MCF 10A (cell line): Measurements from ENCODE around the gene FER1L5. TPM values are rescaled to one million over a fixed set of nuclear protein-coding genes. Genes with fewer than 3 reads are reported as not detected.

ENCODE experiments used
- BruUV-seq: library from RNA; stranded (reverse); fragments of 400-500 nt; replicated peaks from 2 replicates; lab custom pipeline; 2021; lab: Mats Ljungman, UMichigan
- CTCF ChIA-PET: fragments of 300-600 bp; sonication (Branson Sonifier 250); formaldehyde crosslinking; extraction: SDS; loops from one replicate; lab custom pipeline; 2021; ENCODE audit warnings: antibody characterized with exemption, inconsistent platforms; lab: Yijun Ruan, JAX
- POLR2A ChIA-PET: fragments of 300-600, 350-650 bp; sonication (Branson Sonifier 250); formaldehyde crosslinking; extraction: SDS; loops from one replicate; lab custom pipeline; 2020; ENCODE audit warnings: antibody characterized with exemption, inconsistent platforms; lab: Yijun Ruan, JAX
- DNase-seq: peaks from one replicate; pipeline ENCODE4 v3.0.0-alpha.2; 2018; ENCODE audit not compliant: unreplicated experiment
- H3K27ac Mint-ChIP-seq: one replicate; pipeline ENCODE4 v1.8.0; 2022; ENCODE audit warnings: mild to moderate bottlenecking, low read depth, mixed read lengths; ENCODE audit not compliant: unreplicated experiment
- H3K27me3 Mint-ChIP-seq: one replicate; pipeline ENCODE4 v1.8.0; 2022; ENCODE audit warnings: mixed read lengths; ENCODE audit not compliant: insufficient read depth, unreplicated experiment
- H3K36me3 Mint-ChIP-seq: one replicate; pipeline ENCODE4 v1.8.0; 2022; ENCODE audit warnings: mild to moderate bottlenecking, moderate library complexity, mixed read lengths; ENCODE audit not compliant: insufficient read depth, unreplicated experiment
- H3K4me1 Mint-ChIP-seq: one replicate; pipeline ENCODE4 v1.8.0; 2022; ENCODE audit warnings: mixed read lengths; ENCODE audit not compliant: insufficient read depth, unreplicated experiment
- H3K4me3 Mint-ChIP-seq: one replicate; pipeline ENCODE4 v1.8.0; 2022; ENCODE audit warnings: mild to moderate bottlenecking, moderate library complexity, mixed read lengths; ENCODE audit not compliant: unreplicated experiment
- H3K9me3 Mint-ChIP-seq: one replicate; pipeline ENCODE4 v1.8.0; 2022; ENCODE audit warnings: mixed read lengths; ENCODE audit not compliant: unreplicated experiment
- intact Hi-C: fragments of 100-400 bp; cut with micrococcal nuclease; formaldehyde crosslinking; loops from 2 replicates; pipeline ENCODE4 v1.14.1; 2022
- total RNA-seq: library from RNA; stranded (reverse); gene quantifications from 2 replicates; pipeline ENCODE4 v1.2.3, GENCODE V29; 2022
- TF ChIP-seq, protein P1 (sequence below): fragments of 200-600 bp; IDR thresholded peaks from one replicate; pipeline ENCODE4 v1.8.0; 2022; ENCODE audit warnings: antibody characterized with exemption, mild to moderate bottlenecking; ENCODE audit not compliant: unreplicated experiment

Gene FER1L5
- total RNA-seq, 1 experiment from 2014 or later: not detected

DNA sequence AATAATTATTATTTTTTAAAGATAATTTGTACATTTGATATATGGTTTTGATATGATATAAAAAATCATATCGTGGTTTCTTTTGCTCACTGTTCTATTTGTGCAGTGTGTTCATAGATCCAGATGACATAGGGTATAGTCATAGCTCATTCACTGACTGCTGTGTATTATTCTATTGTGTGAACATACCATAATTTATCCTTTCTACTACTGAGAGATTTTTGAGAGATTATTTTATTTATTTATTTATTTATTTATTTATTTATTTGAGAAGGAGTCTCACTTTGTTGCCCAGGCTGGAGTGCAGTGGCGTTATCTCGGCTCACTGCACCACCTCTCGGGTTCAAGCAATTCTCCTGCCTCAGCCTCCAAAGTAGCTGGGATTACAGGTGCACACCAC lies 39.0 kb downstream of the FER1L5 start:
- POLR2A ChIA-PET: no interaction called here
- Mint-ChIP-seq H3K9me3 (no peaks in the 10 kb centered on the region), H3K27ac (no peak overlapping the region), H3K4me3 (no peak overlapping the region), H3K27me3 (peaks cover 13% of the 10 kb centered on the region), H3K4me1 (no peaks in the 10 kb centered on the region), H3K36me3 (no peaks in the 10 kb centered on the region)
- TF ChIP-seq, protein P1, sequence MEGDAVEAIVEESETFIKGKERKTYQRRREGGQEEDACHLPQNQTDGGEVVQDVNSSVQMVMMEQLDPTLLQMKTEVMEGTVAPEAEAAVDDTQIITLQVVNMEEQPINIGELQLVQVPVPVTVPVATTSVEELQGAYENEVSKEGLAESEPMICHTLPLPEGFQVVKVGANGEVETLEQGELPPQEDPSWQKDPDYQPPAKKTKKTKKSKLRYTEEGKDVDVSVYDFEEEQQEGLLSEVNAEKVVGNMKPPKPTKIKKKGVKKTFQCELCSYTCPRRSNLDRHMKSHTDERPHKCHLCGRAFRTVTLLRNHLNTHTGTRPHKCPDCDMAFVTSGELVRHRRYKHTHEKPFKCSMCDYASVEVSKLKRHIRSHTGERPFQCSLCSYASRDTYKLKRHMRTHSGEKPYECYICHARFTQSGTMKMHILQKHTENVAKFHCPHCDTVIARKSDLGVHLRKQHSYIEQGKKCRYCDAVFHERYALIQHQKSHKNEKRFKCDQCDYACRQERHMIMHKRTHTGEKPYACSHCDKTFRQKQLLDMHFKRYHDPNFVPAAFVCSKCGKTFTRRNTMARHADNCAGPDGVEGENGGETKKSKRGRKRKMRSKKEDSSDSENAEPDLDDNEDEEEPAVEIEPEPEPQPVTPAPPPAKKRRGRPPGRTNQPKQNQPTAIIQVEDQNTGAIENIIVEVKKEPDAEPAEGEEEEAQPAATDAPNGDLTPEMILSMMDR: no peak
- CTCF ChIA-PET: no interaction called here
- intact Hi-C loops: no loop called here
- no TSS peak for BruUV-seq
- DNase-seq: no peak

DNA sequence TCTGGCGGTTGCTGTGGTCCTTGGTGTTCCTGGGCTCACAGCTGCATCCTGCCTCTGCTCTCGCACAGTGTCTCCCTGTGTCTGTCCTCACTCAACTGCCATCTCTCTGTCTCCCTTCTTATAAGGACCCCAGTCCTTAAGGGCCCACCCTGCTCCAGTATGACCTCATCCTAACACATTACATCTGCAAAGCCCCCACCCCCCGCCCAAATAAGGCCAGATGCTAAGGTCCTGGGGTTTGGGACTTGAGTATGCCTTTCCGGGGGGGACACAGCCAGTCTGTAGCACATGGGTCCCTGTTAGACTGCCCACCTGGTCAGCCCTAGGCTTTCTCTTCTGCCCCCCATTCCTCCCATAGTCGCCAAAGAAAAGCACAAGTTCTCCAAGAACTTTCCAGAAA lies 40.7 kb downstream of the FER1L5 start:
- H3K27me3 Mint-ChIP-seq: peaks cover 13% of the 10 kb centered on the region
- BruUV-seq: no TSS peak
- TF ChIP-seq, protein P1: no peak
- intact Hi-C loops: no loop called here
- H3K36me3 Mint-ChIP-seq: no peaks in the 10 kb centered on the region
- no peaks in the 10 kb centered on the region for H3K9me3 Mint-ChIP-seq
- H3K27ac Mint-ChIP-seq: no peak overlapping the region
- ChIA-PET CTCF (no interaction called here), POLR2A (interaction anchor here (0.9 kb wide), 1 partner anchor 20 kb away, joined by 4 read pairs; no protein-coding TSS in a partner anchor)
- no peaks in the 10 kb centered on the region for H3K4me1 Mint-ChIP-seq
- no peak for DNase-seq
- H3K4me3 Mint-ChIP-seq: no peak overlapping the region

DNA sequence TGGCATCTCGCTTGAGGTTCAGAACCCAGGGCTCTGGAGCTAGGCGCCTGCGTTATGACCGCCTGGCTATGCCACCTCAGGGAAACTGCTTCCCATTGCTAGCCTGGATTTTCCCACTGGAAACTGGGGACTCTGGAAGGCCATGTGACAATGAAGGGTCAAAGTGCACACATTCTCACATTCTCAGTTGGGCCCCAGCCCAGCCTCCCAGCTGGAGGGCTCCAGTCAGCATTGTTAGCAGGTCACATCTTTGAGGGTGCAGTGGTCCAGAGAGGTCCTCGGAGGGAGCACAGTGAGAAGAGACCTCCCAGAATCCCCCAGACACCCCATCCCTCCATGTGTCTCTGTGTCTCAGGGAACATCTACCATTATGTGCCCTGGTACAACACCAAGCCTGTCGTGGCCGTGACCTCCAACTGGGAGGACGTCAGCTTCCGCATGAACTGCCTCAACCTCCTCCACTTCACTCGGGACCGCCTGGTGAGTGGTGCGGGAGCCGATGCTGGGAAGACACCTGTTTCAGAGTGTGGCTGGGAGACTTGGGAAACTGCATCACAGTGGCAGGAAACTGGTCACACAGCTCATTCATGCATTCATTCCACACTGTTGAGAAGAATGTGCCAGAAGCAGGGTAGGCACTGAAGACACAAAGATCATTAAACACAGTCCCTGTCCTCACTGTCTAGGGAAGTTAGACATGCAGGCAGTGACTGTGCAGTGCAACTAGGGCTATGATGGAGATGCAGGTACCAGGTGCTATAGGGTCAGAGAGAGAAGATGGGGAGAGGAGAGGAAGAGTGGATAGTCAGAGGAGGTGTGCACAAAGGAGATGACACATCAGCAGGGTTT lies 41.6 kb downstream of the FER1L5 start:
- POLR2A ChIA-PET: no interaction called here
- Mint-ChIP-seq H3K9me3 (no peaks in the 10 kb centered on the region), H3K36me3 (no peaks in the 10 kb centered on the region), H3K4me3 (no peak overlapping the region), H3K27me3 (peaks cover 13% of the 10 kb centered on the region), H3K4me1 (no peaks in the 10 kb centered on the region), H3K27ac (no peak overlapping the region)
- intact Hi-C loops: no loop called here
- CTCF ChIA-PET: no interaction called here
- TF ChIP-seq, protein P1: no peak
- BruUV-seq: no TSS peak
- DNase-seq: no peak

DNA sequence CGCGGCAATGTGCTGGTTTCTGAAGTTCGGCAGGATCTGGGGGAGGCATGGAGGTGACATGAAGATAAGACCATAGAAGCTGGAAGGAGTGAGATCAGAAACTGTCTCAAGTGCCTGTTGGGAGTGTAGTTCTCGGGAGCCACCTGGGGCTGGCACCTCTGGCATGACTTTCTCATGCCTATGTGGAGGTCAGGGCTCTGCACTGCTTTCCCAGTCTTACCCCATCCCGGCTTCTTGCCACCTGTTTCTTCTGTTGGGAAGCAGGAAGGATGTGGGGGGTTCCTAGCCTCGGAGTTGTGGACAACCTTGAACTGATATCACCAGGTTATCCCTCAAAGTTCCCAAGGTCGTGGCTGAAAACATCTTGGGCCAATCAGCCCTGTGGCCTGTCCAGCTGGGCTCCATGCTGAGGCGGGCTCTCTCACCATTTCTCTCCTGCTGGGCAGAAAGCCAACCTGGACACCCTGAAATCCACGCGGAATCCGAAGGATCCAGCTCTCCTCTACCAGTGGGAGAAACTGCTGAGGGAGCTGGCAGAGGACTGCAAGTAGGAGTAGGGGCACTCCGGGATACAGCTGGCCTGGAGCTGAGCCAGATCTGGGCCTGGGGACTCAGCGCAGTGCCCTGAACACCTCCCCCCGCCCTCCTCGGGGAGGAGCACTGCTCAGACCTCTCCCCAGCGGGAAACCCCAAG lies 42.5 kb downstream of the FER1L5 start:
- peaks cover 10% of the 10 kb centered on the region for H3K27me3 Mint-ChIP-seq
- no TSS peak for BruUV-seq
- intact Hi-C loops: no loop called here
- DNase-seq: no peak
- no peaks in the 10 kb centered on the region for H3K36me3 Mint-ChIP-seq
- no peak overlapping the region for H3K27ac Mint-ChIP-seq
- ChIA-PET CTCF (no interaction called here), POLR2A (no interaction called here)
- TF ChIP-seq, protein P1: no peak
- H3K9me3 Mint-ChIP-seq: no peaks in the 10 kb centered on the region
- no peak overlapping the region for H3K4me3 Mint-ChIP-seq
- H3K4me1 Mint-ChIP-seq: no peaks in the 10 kb centered on the region
